ENCODE data around the gene LAMA3.

The LAMA3 gene

GRCh38 chr18:23689031-23689615 is at the start of gene LAMA3:
Gene LAMA3 (plus strand): TSS chr18:23689453. CDS start chr18:23689684, 231 bp downstream.
- peak; percentile 34 for DNase-seq

GRCh38 chr18:23640052-23640451 is 49.2 kb upstream of the LAMA3 start:
- DNase-seq, result no peak

- no peak for DNase-seq
Observed at GRCh38 chr18:23641143-23641720, 48.0 kb upstream of the LAMA3 start.

- no peak for DNase-seq
Observed at GRCh38 chr18:23641937-23642666, 47.2 kb upstream of the LAMA3 start.

GRCh38 chr18:23643815-23644490 is 45.3 kb upstream of the LAMA3 start:
- DNase-seq, result no peak

GRCh38 chr18:23645568-23646175 is 43.6 kb upstream of the LAMA3 start:
- DNase-seq, result no peak

- DNase-seq, result no peak
Observed at GRCh38 chr18:23646282-23646681, 43.0 kb upstream of the LAMA3 start.

- no peak for DNase-seq
Observed at GRCh38 chr18:23648456-23648855, 40.8 kb upstream of the LAMA3 start.

- no peak for DNase-seq
Observed at GRCh38 chr18:23648940-23649607, 40.2 kb upstream of the LAMA3 start.

GRCh38 chr18:23650968-23651927 is 38.0 kb upstream of the LAMA3 start:
- DNase-seq, result no peak

GRCh38 chr18:23652232-23652631 is 37.0 kb upstream of the LAMA3 start:
- no peak for DNase-seq

GRCh38 chr18:23658285-23658684 is 31.0 kb upstream of the LAMA3 start:
- no peak for DNase-seq

GRCh38 chr18:23661735-23662308 is 27.4 kb upstream of the LAMA3 start:
- DNase-seq, result no peak

GRCh38 chr18:23662309-23663263 is 26.7 kb upstream of the LAMA3 start, which contains the start of gene ANKRD29:
Gene ANKRD29 (minus strand): TSS chr18:23662911. CDS start chr18:23662730, 181 bp downstream.
- peak; percentile 37 for DNase-seq

GRCh38 chr18:23664674-23665073 is 24.6 kb upstream of the LAMA3 start:
- DNase-seq, result no peak

GRCh38 chr18:23667114-23667513 is 22.1 kb upstream of the LAMA3 start:
- no peak for DNase-seq

GRCh38 chr18:23668731-23669130 is 20.5 kb upstream of the LAMA3 start:
- no peak for DNase-seq

GRCh38 chr18:23669202-23669766 is 20.0 kb upstream of the LAMA3 start:
- DNase-seq, result no peak

- DNase-seq, result no peak
Observed at GRCh38 chr18:23669804-23670405, 19.3 kb upstream of the LAMA3 start.
